ENCODE results near the gene MRPS9.

MRPS9 gene

DNA sequence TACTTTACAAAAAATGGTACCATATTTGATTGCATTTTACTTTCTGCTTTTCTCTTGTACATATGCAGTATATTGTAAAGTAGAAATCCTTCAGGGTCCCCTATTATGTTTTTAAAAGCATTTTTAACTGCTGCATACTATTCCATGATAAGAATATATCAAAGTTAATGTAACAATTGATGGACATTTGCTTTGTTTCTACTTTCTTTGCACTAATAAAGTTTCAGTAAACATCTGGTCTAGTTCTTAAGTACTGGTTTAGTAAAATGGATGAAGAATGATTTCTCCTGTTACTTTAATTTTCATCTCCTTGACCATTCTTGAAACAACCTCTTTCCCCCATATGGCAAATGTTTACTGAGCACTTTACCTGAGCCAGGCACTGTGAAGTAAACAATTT lies 1.7 kb downstream of the MRPS9 start:
- no peak for DNase-seq (ENCODE audit: low read depth)
- H3K4me3 ChIP-seq (ENCODE audit: low read depth, low read length), result no peak overlapping the region
- TF ChIP-seq CTCF (IDR thresholded peaks at IDR 0.05; ENCODE audit: low read depth, low read length, missing control alignments), result no peak

DNA sequence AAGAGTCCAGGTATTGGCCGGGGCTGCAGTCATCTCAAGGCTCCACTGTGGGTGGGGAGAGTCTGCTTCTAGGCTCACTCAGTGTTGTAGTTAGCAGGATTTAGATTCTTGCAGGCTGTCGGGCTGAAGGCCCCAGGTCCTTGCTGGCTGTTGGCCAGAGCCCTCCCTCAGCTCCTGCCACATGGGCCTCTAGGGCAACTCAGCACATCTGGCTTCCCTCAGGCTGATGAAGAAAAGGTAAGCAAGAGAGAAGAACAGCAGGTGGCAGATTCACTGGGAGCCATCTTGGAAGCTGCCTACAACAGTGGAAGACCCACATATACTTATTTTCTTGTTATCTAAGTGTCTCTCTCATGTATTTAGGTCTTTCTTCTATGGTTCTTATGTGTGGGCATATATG lies 4.3 kb downstream of the MRPS9 start:
- no peak for TF ChIP-seq CTCF (IDR thresholded peaks at IDR 0.05; ENCODE audit: low read depth, low read length, missing control alignments)
- no peak overlapping the region for H3K4me3 ChIP-seq (ENCODE audit: low read depth, low read length)
- no peak for DNase-seq (ENCODE audit: low read depth)

GRCh38 chr2:105052773-105053172 lies 14.9 kb downstream of the MRPS9 start:
- no peak overlapping the region for H3K4me3 ChIP-seq (ENCODE audit: low read depth, low read length)
- DNase-seq (ENCODE audit: low read depth), result no peak
- no peak for TF ChIP-seq CTCF (IDR thresholded peaks at IDR 0.05; ENCODE audit: low read depth, low read length, missing control alignments)

DNA sequence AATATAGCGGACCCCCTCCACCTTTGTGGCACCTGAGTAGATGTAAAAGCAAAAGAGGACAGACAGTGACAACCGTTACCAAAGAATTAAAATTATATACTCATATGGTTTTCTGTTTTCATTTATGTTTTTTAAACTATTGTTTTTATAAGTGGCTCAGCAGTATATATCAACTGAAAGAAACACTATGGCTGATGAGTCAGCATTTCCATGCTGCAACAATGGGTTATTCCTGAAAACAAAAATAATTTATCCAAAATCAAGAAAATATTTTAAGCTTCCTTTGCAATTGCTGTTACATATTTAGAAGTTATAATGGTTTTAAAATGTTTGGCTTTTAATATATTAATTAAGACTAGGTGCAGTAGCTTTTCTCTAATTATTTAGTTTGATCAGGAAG lies 17.7 kb downstream of the MRPS9 start:
- DNase-seq (ENCODE audit: low read depth), result no peak
- H3K4me3 ChIP-seq (ENCODE audit: low read depth, low read length), result no peak overlapping the region
- no peak for TF ChIP-seq CTCF (IDR thresholded peaks at IDR 0.05; ENCODE audit: low read depth, low read length, missing control alignments)

DNA sequence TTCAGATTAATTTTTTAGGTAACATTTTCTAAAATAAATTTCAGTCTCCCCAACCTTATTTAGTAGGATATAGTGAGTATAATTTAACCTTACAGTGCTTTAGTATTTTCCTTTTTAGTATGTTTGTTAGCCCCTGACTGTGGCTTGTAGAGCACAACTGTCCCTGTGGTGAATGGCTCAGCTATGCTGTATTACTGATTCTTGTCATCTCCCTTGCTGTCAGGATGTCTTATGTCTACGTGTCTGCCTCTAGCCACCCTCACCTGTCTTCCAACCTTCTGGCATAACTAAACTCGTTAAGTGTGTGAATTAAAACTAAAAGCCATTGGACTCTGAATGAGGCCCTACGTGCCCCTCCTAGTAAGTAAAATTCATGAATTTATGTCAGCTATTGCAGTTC lies 18.4 kb downstream of the MRPS9 start:
- TF ChIP-seq CTCF (IDR thresholded peaks at IDR 0.05; ENCODE audit: low read depth, low read length, missing control alignments), result no peak
- H3K4me3 ChIP-seq (ENCODE audit: low read depth, low read length), result no peak overlapping the region
- DNase-seq (ENCODE audit: low read depth), result no peak

DNA sequence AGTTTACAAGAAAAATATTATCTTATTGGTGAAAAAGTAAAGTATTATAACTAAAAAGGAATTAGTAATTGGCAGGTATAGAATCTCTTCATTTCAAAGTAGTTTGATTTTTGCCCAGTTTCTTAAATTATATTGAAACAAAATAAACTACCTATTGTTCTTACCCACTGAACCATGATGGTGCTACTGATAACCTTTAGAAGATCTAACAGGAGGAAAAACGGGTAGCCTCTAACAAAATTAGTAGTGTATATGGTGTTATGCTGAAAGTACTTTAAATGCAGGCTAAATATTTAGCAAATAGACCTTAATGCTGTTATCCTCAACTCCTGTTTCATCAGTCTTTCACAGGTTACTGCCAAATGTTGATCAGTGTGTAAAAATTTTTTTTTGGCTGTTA lies 19.1 kb downstream of the MRPS9 start:
- no peak for TF ChIP-seq CTCF (IDR thresholded peaks at IDR 0.05; ENCODE audit: low read depth, low read length, missing control alignments)
- H3K4me3 ChIP-seq (ENCODE audit: low read depth, low read length), result no peak overlapping the region
- no peak for DNase-seq (ENCODE audit: low read depth)

DNA sequence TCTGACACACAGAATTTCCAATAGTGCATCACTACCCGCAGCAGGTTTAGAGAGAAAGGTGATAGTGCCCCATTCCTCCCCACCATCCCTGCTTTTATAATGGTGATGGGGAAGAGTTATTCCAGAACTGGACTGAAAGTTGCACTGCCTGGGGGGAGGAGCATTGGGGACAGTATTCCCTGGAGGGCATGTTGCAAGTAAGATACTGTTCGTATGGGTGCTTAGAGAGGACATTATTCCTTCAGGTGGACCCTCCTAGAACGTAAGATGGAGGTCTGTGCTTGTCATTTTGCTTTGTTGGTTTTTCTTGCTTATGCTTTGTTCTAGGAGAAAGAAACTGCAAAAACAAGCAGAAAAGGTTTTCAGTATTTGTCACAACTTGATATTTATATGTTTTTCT lies 23.7 kb downstream of the MRPS9 start:
- no peak for TF ChIP-seq CTCF (IDR thresholded peaks at IDR 0.05; ENCODE audit: low read depth, low read length, missing control alignments)
- H3K4me3 ChIP-seq (ENCODE audit: low read depth, low read length), result no peak overlapping the region
- no peak for DNase-seq (ENCODE audit: low read depth)
